ENCODE results near the gene LRTM2.

Gene LRTM2

DNA sequence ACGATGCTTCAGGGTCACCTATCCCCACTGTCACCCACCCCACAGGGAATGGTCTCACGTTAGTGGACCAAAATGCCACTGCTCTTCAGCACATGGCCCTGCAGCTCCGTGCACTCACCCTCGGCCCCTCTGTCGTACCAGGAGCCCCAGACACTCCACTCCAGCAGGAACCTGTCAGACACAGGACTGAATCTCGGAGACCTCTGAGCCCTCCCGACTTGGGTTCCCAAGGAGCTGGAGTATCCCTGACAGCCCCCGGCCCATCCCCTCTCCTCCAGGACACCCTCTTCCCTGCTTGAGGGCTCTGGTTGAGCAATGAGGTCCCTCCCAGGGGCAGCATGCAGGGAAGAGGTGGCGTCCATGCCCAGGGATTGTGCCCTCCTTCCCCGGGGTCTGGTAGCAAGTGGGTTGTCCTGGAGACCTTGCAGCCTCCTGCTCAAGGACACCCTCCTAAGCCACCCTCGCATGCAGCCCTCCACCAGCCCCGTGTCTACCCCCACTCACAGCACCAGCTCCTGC is 20.4 kb upstream of the LRTM2 start:
- H3K79me2 ChIP-seq (ENCODE audit: control insufficient read depth, insufficient read depth, low read length) = no peaks in the 10 kb centered on the region
- DNase-seq = no peak
- H2BK5ac ChIP-seq (ENCODE audit: low read length) = no peak overlapping the region
- H3K27me3 ChIP-seq (ENCODE audit: insufficient read depth, low read length, poor library complexity) = no peaks in the 10 kb centered on the region
- H3K4ac ChIP-seq (ENCODE audit: low read depth, low read length) = no peak overlapping the region
- no peak overlapping the region for H4K5ac ChIP-seq (ENCODE audit: low read length)
- H4K8ac ChIP-seq (ENCODE audit: low read depth, low read length) = no peak overlapping the region
- no peak overlapping the region for H3K56ac ChIP-seq (ENCODE audit: low read length)
- H3K36me3 ChIP-seq (ENCODE audit: control insufficient read depth, insufficient read depth, low read length) = no peaks in the 10 kb centered on the region
- no peak overlapping the region for H3K18ac ChIP-seq (ENCODE audit: low read length)
- H3K4me1 ChIP-seq (ENCODE audit: control insufficient read depth, low read depth, low read length) = no peaks in the 10 kb centered on the region
- no peak overlapping the region for H2BK15ac ChIP-seq (replicated peaks; ENCODE audit: low read depth)
- no peak overlapping the region for H3K4me3 ChIP-seq (ENCODE audit: low read length)
- H3K27ac ChIP-seq (ENCODE audit: low read depth, low read length) = no peak overlapping the region
- H3K23ac ChIP-seq (ENCODE audit: low read length) = peak overlapping the region; percentile 53
- H2BK120ac ChIP-seq (ENCODE audit: low read depth, low read length) = no peak overlapping the region
- no peaks in the 10 kb centered on the region for H3K79me1 ChIP-seq (ENCODE audit: low read length)
- H2AK5ac ChIP-seq (ENCODE audit: low read length) = no peak overlapping the region
- no peak overlapping the region for H3K4me2 ChIP-seq (ENCODE audit: low read length)
- WGBS (ENCODE audit: extremely low coverage, insufficient coverage, low lambda C conversion rate) = no CpG with 5 or more reads among the region's 12 CpGs
- H3K9ac ChIP-seq (ENCODE audit: low read length) = no peak overlapping the region

DNA sequence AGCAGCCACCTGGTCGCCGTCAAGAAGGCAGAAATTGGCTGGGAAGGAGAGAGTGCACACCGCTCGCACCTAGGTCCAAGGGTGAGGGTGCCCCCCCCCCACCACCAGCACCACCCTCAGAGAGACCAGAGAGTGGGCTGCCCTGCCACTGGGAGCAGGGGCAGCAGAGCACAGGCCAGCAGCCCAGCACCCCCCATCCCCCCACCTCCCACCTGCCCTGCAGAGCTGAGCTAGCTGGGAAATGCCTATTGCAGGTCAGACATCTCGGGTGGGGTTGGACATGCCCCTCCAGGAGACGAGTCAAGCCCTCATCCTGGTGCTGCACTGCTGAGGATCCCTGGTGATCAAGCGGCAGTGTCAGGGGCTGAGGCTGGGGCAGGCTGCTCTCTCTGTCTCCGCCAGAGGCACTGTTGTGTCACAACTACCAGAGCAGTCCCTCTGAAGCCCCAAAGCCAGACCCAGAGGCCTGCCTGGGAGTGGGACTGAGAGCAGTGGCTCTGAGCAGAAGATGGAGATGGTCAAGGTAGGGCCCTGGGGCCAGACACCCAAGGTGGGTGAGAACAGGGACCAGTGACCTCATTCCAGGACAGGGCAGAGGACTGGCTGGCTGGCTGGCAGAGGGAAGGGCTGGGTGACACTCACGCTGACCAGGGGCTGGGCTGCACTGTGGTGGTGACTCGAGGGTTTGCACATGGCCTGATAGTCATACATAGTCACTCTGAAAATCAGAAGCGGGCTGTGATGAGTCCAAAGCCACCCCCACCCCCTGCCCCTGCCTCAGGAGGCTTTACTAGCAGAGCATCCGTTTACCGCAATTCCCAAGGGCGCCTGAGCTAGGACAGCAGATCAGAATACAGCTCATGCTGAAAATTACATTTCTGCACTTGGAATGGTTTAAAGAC is 19.7 kb upstream of the LRTM2 start:
- no peaks in the 10 kb centered on the region for H3K79me2 ChIP-seq (ENCODE audit: control insufficient read depth, insufficient read depth, low read length)
- no peaks in the 10 kb centered on the region for H3K36me3 ChIP-seq (ENCODE audit: control insufficient read depth, insufficient read depth, low read length)
- H3K9ac ChIP-seq (ENCODE audit: low read length) = no peak overlapping the region
- H2BK15ac ChIP-seq (replicated peaks; ENCODE audit: low read depth) = no peak overlapping the region
- H3K79me1 ChIP-seq (ENCODE audit: low read length) = no peaks in the 10 kb centered on the region
- peak; percentile 79 for DNase-seq
- no peak overlapping the region for H2BK5ac ChIP-seq (ENCODE audit: low read length)
- no peaks in the 10 kb centered on the region for H3K4me1 ChIP-seq (ENCODE audit: control insufficient read depth, low read depth, low read length)
- H4K5ac ChIP-seq (ENCODE audit: low read length) = no peak overlapping the region
- no peaks in the 10 kb centered on the region for H3K27me3 ChIP-seq (ENCODE audit: insufficient read depth, low read length, poor library complexity)
- H3K4ac ChIP-seq (ENCODE audit: low read depth, low read length) = no peak overlapping the region
- H3K56ac ChIP-seq (ENCODE audit: low read length) = no peak overlapping the region
- H3K4me3 ChIP-seq (ENCODE audit: low read length) = no peak overlapping the region
- no peak overlapping the region for H2BK120ac ChIP-seq (ENCODE audit: low read depth, low read length)
- H2AK5ac ChIP-seq (ENCODE audit: low read length) = no peak overlapping the region
- WGBS (ENCODE audit: extremely low coverage, insufficient coverage, low lambda C conversion rate) = no CpG with 5 or more reads among the region's 14 CpGs
- no peak overlapping the region for H3K18ac ChIP-seq (ENCODE audit: low read length)
- no peak overlapping the region for H4K8ac ChIP-seq (ENCODE audit: low read depth, low read length)
- H3K4me2 ChIP-seq (ENCODE audit: low read length) = no peak overlapping the region
- no peak overlapping the region for H3K23ac ChIP-seq (ENCODE audit: low read length)
- no peak overlapping the region for H3K27ac ChIP-seq (ENCODE audit: low read depth, low read length)

DNA sequence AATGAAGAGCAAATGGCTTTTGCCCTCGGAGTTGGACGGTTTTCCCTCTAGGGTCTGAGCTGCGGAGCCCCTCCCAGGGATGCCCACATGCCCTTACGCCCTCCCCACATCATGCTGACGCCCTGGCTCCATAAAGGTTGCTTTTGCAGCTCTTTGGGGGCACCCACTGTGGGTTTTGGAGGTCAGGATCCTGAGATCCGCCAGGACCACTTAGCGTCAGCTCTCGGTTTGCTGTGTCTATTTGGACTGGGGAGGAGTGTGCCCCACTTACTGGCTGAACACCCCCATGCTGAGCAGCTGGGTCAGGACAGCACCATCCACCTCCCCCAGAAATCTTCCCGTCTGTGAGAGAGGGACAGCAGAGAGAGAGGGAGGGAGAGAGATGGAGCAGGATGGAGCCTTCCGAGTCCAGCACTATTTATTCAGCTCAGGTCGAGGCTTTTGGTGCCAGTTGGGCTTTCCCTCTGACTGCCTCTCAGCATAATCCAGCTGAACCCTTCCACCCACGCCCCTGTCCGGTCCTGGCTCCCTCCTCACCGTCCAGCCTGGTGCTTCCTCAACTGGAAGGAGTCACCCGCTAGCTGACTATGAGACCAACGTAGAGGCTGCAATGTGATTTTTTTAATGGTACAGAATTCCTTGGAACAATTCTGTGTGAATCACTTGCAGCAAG is 18.9 kb upstream of the LRTM2 start:
- no peak for DNase-seq
- Histone ChIP-seq H2BK15ac (replicated peaks; ENCODE audit: low read depth) (no peak overlapping the region), H3K9ac (ENCODE audit: low read length) (no peak overlapping the region), H3K4ac (ENCODE audit: low read depth, low read length) (no peak overlapping the region), H3K23ac (ENCODE audit: low read length) (no peak overlapping the region), H3K79me2 (ENCODE audit: control insufficient read depth, insufficient read depth, low read length) (no peaks in the 10 kb centered on the region), H3K36me3 (ENCODE audit: control insufficient read depth, insufficient read depth, low read length) (no peaks in the 10 kb centered on the region), H2BK5ac (ENCODE audit: low read length) (no peak overlapping the region), H3K4me3 (ENCODE audit: low read length) (no peak overlapping the region), H3K4me1 (ENCODE audit: control insufficient read depth, low read depth, low read length) (no peaks in the 10 kb centered on the region), H3K4me2 (ENCODE audit: low read length) (no peak overlapping the region), H2BK120ac (ENCODE audit: low read depth, low read length) (no peak overlapping the region), H3K56ac (ENCODE audit: low read length) (no peak overlapping the region), H3K79me1 (ENCODE audit: low read length) (no peaks in the 10 kb centered on the region), H3K27ac (ENCODE audit: low read depth, low read length) (no peak overlapping the region), H2AK5ac (ENCODE audit: low read length) (no peak overlapping the region), H3K27me3 (ENCODE audit: insufficient read depth, low read length, poor library complexity) (no peaks in the 10 kb centered on the region), H4K8ac (ENCODE audit: low read depth, low read length) (no peak overlapping the region), H4K5ac (ENCODE audit: low read length) (no peak overlapping the region), H3K18ac (ENCODE audit: low read length) (no peak overlapping the region)
- WGBS (ENCODE audit: extremely low coverage, insufficient coverage, low lambda C conversion rate) = no CpG with 5 or more reads among the region's 16 CpGs

DNA sequence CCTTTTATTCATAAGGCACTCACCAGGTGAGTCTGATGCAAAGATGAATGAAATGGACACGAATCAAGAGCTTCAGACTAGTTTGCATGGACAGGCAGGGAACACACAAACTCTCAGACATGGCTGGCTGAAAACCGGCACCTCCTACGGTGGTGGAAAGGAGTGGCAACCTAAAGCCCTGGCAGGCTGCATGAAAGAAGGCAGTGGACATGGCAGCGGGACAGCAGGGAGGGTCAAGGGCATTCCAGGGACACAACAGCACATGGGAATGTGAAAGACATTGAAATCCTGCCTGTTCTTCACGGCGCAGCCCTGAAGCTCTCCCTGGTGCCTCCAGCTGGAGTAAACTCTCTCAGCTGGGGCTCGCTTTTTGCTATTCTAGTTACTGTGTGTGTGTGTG is 16.6 kb upstream of the LRTM2 start:
- H3K27me3 ChIP-seq (ENCODE audit: insufficient read depth, low read length, poor library complexity) = no peaks in the 10 kb centered on the region
- H2BK5ac ChIP-seq (ENCODE audit: low read length) = no peak overlapping the region
- no peaks in the 10 kb centered on the region for H3K36me3 ChIP-seq (ENCODE audit: control insufficient read depth, insufficient read depth, low read length)
- no peaks in the 10 kb centered on the region for H3K79me2 ChIP-seq (ENCODE audit: control insufficient read depth, insufficient read depth, low read length)
- H3K23ac ChIP-seq (ENCODE audit: low read length) = no peak overlapping the region
- H3K56ac ChIP-seq (ENCODE audit: low read length) = peak overlapping the region; percentile 34
- no peak overlapping the region for H2AK5ac ChIP-seq (ENCODE audit: low read length)
- no peak for DNase-seq
- H2BK15ac ChIP-seq (replicated peaks; ENCODE audit: low read depth) = no peak overlapping the region
- no peak overlapping the region for H3K4me2 ChIP-seq (ENCODE audit: low read length)
- H3K4me1 ChIP-seq (ENCODE audit: control insufficient read depth, low read depth, low read length) = no peaks in the 10 kb centered on the region
- no peaks in the 10 kb centered on the region for H3K79me1 ChIP-seq (ENCODE audit: low read length)
- no peak overlapping the region for H3K4ac ChIP-seq (ENCODE audit: low read depth, low read length)
- no peak overlapping the region for H4K8ac ChIP-seq (ENCODE audit: low read depth, low read length)
- H3K4me3 ChIP-seq (ENCODE audit: low read length) = no peak overlapping the region
- H3K18ac ChIP-seq (ENCODE audit: low read length) = no peak overlapping the region
- H3K27ac ChIP-seq (ENCODE audit: low read depth, low read length) = no peak overlapping the region
- no CpG with 5 or more reads among the region's 7 CpGs for WGBS (ENCODE audit: extremely low coverage, insufficient coverage, low lambda C conversion rate)
- H2BK120ac ChIP-seq (ENCODE audit: low read depth, low read length) = no peak overlapping the region
- H3K9ac ChIP-seq (ENCODE audit: low read length) = no peak overlapping the region
- no peak overlapping the region for H4K5ac ChIP-seq (ENCODE audit: low read length)

DNA sequence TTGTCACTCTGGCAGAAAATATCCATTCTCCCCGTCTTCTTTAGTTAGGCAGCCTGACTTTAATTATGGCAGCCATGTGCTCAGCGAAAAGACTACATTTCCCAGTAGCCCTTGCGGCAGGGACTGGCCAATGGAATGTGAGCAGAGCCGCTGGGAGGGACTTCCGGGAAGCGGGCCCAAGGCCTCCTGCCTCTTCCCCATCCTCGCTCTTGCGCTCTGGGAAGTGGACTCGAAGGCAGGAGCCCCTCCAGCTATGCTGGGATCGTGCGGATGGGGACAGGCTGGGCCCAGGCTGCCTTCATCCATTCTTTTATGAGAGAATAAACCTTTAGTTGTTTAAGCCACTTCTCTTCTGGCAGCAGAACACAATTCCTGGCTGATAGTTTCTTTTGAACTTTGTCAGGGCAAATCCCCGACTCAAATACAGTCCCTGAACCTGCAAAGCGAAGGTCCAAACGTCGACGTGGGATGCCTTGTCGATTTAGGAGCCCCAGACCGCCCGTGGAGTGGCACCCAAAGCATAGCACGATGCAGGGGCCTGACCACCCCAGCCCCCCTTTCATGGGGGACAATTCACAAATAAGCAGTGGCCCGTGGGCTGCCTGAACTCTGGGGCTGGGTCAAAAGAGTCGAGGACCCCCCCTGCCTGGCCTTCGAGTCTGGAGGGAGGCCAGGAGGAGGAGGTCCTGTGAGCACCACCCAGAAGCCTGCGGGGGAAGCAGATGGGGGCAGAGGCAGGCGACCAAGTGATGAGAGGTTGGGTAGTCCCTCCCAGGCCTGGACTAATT is 15.6 kb upstream of the LRTM2 start:
- Histone ChIP-seq H3K27ac (ENCODE audit: low read depth, low read length) (no peak overlapping the region), H3K9ac (ENCODE audit: low read length) (no peak overlapping the region), H4K8ac (ENCODE audit: low read depth, low read length) (peak overlapping the region; percentile 97), H2BK5ac (ENCODE audit: low read length) (no peak overlapping the region), H3K79me1 (ENCODE audit: low read length) (no peaks in the 10 kb centered on the region), H3K18ac (ENCODE audit: low read length) (no peak overlapping the region), H4K5ac (ENCODE audit: low read length) (no peak overlapping the region), H3K79me2 (ENCODE audit: control insufficient read depth, insufficient read depth, low read length) (no peaks in the 10 kb centered on the region), H3K36me3 (ENCODE audit: control insufficient read depth, insufficient read depth, low read length) (no peaks in the 10 kb centered on the region), H3K4me1 (ENCODE audit: control insufficient read depth, low read depth, low read length) (no peaks in the 10 kb centered on the region), H2BK15ac (replicated peaks; ENCODE audit: low read depth) (no peak overlapping the region), H3K27me3 (ENCODE audit: insufficient read depth, low read length, poor library complexity) (no peaks in the 10 kb centered on the region), H2BK120ac (ENCODE audit: low read depth, low read length) (no peak overlapping the region), H3K23ac (ENCODE audit: low read length) (no peak overlapping the region), H2AK5ac (ENCODE audit: low read length) (no peak overlapping the region), H3K4ac (ENCODE audit: low read depth, low read length) (peak overlapping the region; percentile 58), H3K56ac (ENCODE audit: low read length) (no peak overlapping the region), H3K4me3 (ENCODE audit: low read length) (no peak overlapping the region), H3K4me2 (ENCODE audit: low read length) (no peak overlapping the region)
- peak; percentile 93 for DNase-seq
- no CpG with 5 or more reads among the region's 25 CpGs for WGBS (ENCODE audit: extremely low coverage, insufficient coverage, low lambda C conversion rate)
